Activated naive CD4-positive, alpha-beta T cell treated with anti-CD3 and anti-CD28 coated beads, Interleukin-2, amount 10 ng/mL, durations not matched to agents 7 days and 5 days (primary cell): ENCODE results near the gene FOXL3.
"Not testable (repeated sequence)": the region's sequence is repeated elsewhere in the genome, so short reads cannot be mapped to it uniquely, and the experiment has no call there.

Experiments used
- CTCF ChIA-PET: fragments of 350-600 bp; sonication (Branson Sonifier 250); formaldehyde crosslinking; loops from one replicate; lab custom pipeline; 2021; ENCODE audit warnings: antibody characterized with exemption; lab: Charles Lee
- DNase-seq: peaks from one replicate; pipeline ENCODE4 v3.0.0-alpha.2; 2020
- H3K27ac Mint-ChIP-seq: one replicate; pipeline ENCODE4 v1.8.0; 2021; ENCODE audit warnings: mild to moderate bottlenecking, moderate library complexity, mixed read lengths
- H3K27me3 Mint-ChIP-seq: one replicate; pipeline ENCODE4 v1.8.0; 2021; ENCODE audit warnings: mild to moderate bottlenecking, mixed read lengths
- H3K36me3 Mint-ChIP-seq: one replicate; pipeline ENCODE4 v1.8.0; 2021; ENCODE audit warnings: mixed read lengths
- H3K4me1 Mint-ChIP-seq: one replicate; pipeline ENCODE4 v1.8.0; 2021; ENCODE audit warnings: mixed read lengths
- H3K4me3 Mint-ChIP-seq: one replicate; pipeline ENCODE4 v1.8.0; 2021; ENCODE audit warnings: mild to moderate bottlenecking, moderate library complexity, mixed read lengths
- H3K9me3 Mint-ChIP-seq: one replicate; pipeline ENCODE4 v1.8.0; 2021; ENCODE audit warnings: mixed read lengths

Gene FOXL3

GRCh38 chr7:260441-261281 is 29.3 kb upstream of the FOXL3 start:
- H3K27me3 Mint-ChIP-seq = no peaks in the 10 kb centered on the region
- H3K4me1 Mint-ChIP-seq = no peaks in the 10 kb centered on the region
- peaks cover 3% of the 10 kb centered on the region for H3K36me3 Mint-ChIP-seq
- no peak overlapping the region for H3K27ac Mint-ChIP-seq
- DNase-seq = no peak
- H3K9me3 Mint-ChIP-seq = peaks cover 14% of the 10 kb centered on the region
- CTCF ChIA-PET = no interaction called here
- no peak overlapping the region for H3K4me3 Mint-ChIP-seq

- DNase-seq = no peak
- H3K27ac Mint-ChIP-seq = no peak overlapping the region
- no peaks in the 10 kb centered on the region for H3K27me3 Mint-ChIP-seq
- H3K4me3 Mint-ChIP-seq = no peak overlapping the region
- peaks cover 3% of the 10 kb centered on the region for H3K36me3 Mint-ChIP-seq
- CTCF ChIA-PET = no interaction called here
- H3K4me1 Mint-ChIP-seq = no peaks in the 10 kb centered on the region
- H3K9me3 Mint-ChIP-seq = peaks cover 14% of the 10 kb centered on the region
These were observed 28.4 kb upstream of the FOXL3 start for GRCh38 chr7:261341-262250.

DNA sequence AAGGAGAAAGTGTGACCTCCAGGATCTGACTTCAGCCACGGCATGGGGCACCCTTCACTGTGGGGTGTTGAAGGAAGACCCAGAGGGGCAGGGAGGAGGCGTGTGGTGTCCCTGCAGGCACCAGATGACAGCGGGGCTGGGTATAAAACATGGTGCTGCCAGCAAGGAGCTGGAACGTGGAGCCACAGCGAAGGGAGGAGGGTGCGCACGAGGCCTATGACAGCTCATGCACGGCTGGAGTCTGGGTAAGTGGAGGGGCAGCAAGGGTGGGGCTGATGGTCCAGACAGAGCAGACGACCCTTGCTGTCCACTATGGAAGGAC is 27.8 kb upstream of the FOXL3 start:
- no peaks in the 10 kb centered on the region for H3K27me3 Mint-ChIP-seq
- H3K4me1 Mint-ChIP-seq = no peaks in the 10 kb centered on the region
- no peak overlapping the region for H3K27ac Mint-ChIP-seq
- peaks cover 14% of the 10 kb centered on the region for H3K9me3 Mint-ChIP-seq
- CTCF ChIA-PET = no interaction called here
- no peak overlapping the region for H3K4me3 Mint-ChIP-seq
- no peak for DNase-seq
- H3K36me3 Mint-ChIP-seq = peaks cover 3% of the 10 kb centered on the region

- H3K4me1 Mint-ChIP-seq, H3K4me3 Mint-ChIP-seq, CTCF ChIA-PET, H3K36me3 Mint-ChIP-seq, H3K27ac Mint-ChIP-seq, H3K27me3 Mint-ChIP-seq: not testable (repeated sequence)
- peak; percentile 70 for DNase-seq
- peaks cover 14% of the 10 kb centered on the region for H3K9me3 Mint-ChIP-seq
These were observed 27.2 kb upstream of the FOXL3 start for GRCh38 chr7:262631-263311.

GRCh38 chr7:263483-264351 is 26.3 kb upstream of the FOXL3 start:
- CTCF ChIA-PET = interaction anchor here (0.8 to 1.3 kb wide), 2 partner anchors 11 to 616 kb away, joined by 3 read pairs; no protein-coding TSS in a partner anchor
- not testable (repeated sequence) for H3K4me3 Mint-ChIP-seq

GRCh38 chr7:264541-265191 is 25.3 kb upstream of the FOXL3 start:
- H3K4me3 Mint-ChIP-seq = no peak overlapping the region
- DNase-seq = no peak
- CTCF ChIA-PET = interaction anchor here (0.8 to 1.3 kb wide), 2 partner anchors 10 to 615 kb away, joined by 3 read pairs; no protein-coding TSS in a partner anchor
- peak overlapping the region; percentile 49 for H3K27ac Mint-ChIP-seq
- no peaks in the 10 kb centered on the region for H3K27me3 Mint-ChIP-seq
- H3K36me3 Mint-ChIP-seq = peaks cover 3% of the 10 kb centered on the region
- H3K4me1 Mint-ChIP-seq = no peaks in the 10 kb centered on the region
- H3K9me3 Mint-ChIP-seq = peaks cover 14% of the 10 kb centered on the region

More at GRCh38 chr7:263483-264351, 26.3 kb upstream of the FOXL3 start:
- H3K36me3 Mint-ChIP-seq, H3K4me1 Mint-ChIP-seq, H3K27me3 Mint-ChIP-seq, H3K27ac Mint-ChIP-seq: not testable (repeated sequence)
- H3K9me3 Mint-ChIP-seq = peaks cover 14% of the 10 kb centered on the region
- peak; percentile 43 for DNase-seq

DNA sequence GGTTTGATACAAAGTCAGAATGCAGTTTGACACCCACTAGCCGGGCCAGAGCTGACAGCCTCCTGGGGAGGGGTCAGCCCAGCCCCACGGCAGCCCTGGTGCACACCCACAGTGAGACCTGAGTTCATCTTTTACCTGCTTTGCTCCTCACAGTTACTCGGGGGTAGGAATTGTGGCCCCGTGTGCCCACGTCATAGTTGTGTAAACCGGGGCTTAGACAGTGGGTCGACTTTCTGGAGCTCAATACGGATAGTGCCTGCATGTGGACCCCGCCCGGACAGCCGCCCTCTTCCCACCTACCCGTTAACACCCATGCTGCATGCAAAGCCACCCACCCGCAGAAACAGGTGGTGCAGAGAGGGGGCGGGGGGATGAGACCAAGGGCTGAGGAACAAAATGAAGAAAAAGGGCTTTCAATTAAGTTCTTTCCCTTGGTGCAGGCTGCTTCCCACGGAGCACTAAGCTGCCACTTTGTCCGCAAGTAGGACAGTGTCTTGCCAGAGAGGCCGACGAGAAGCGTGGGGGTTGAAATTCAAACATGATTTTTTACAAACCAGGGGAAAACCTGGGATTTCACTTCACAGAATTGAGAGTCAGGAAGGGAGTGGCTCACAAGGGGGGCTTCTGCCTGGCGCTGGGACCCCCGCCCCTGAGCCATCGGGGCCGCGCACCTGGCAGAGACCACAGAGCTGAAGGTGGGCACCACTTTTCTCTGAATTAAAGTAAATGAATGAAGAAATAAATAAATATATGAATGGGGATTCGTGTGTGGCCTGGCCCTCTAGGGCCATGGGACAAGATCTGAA is 24.6 kb upstream of the FOXL3 start:
- peaks cover 14% of the 10 kb centered on the region for H3K9me3 Mint-ChIP-seq
- no peak overlapping the region for H3K4me3 Mint-ChIP-seq
- CTCF ChIA-PET = interaction anchor here (1.3 kb wide), 1 partner anchor 615 kb away, joined by 3 read pairs; no protein-coding TSS in a partner anchor
- peaks cover 3% of the 10 kb centered on the region for H3K36me3 Mint-ChIP-seq
- DNase-seq = no peak
- H3K27me3 Mint-ChIP-seq = no peaks in the 10 kb centered on the region
- no peaks in the 10 kb centered on the region for H3K4me1 Mint-ChIP-seq
- H3K27ac Mint-ChIP-seq = no peak overlapping the region

DNA sequence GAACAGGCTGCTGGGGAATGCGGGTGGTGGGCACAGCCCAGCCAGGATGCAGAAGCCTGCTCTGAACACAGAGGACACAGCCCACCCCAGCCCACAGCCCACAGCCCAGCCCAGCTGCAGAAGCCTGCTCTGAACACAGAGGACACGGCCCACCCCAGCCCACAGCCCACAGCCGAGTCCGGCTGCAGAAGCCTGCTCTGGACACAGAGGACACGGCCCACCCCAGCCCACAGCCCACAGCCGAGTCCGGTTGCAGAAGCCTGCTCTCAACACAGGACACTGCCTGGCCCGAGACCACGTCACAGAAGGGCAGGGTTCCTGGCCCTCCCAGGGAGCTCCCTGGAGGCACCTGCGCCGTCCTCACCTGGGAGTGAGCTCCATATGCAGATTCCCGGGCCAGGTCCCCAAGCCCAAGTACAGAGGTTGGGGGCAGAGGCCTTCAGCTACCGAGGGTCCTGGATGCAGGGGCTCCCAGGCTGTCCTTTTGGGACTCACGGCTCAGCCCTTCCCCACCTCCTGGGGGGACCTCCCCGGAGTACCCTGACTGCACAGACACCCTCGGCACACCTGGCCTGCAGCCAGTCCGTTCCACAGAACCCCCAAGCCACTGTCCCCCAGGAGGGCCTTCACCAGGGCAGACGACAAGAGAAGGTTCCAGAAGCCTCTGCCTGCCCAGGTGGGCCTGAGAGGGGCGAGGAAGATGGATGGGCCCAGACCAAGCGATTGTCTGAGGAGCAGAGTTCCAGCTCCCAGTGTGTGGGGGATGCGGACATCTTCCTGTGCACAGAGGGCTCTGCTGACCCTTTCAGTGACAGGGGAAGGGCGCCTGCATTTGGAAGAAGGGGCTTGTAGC is 23.7 kb upstream of the FOXL3 start:
- H3K4me3 Mint-ChIP-seq = no peak overlapping the region
- no peak overlapping the region for H3K27ac Mint-ChIP-seq
- CTCF ChIA-PET = no interaction called here
- H3K27me3 Mint-ChIP-seq = no peaks in the 10 kb centered on the region
- DNase-seq = no peak
- no peaks in the 10 kb centered on the region for H3K4me1 Mint-ChIP-seq
- H3K36me3 Mint-ChIP-seq = peaks cover 3% of the 10 kb centered on the region
- peaks cover 13% of the 10 kb centered on the region for H3K9me3 Mint-ChIP-seq

DNA sequence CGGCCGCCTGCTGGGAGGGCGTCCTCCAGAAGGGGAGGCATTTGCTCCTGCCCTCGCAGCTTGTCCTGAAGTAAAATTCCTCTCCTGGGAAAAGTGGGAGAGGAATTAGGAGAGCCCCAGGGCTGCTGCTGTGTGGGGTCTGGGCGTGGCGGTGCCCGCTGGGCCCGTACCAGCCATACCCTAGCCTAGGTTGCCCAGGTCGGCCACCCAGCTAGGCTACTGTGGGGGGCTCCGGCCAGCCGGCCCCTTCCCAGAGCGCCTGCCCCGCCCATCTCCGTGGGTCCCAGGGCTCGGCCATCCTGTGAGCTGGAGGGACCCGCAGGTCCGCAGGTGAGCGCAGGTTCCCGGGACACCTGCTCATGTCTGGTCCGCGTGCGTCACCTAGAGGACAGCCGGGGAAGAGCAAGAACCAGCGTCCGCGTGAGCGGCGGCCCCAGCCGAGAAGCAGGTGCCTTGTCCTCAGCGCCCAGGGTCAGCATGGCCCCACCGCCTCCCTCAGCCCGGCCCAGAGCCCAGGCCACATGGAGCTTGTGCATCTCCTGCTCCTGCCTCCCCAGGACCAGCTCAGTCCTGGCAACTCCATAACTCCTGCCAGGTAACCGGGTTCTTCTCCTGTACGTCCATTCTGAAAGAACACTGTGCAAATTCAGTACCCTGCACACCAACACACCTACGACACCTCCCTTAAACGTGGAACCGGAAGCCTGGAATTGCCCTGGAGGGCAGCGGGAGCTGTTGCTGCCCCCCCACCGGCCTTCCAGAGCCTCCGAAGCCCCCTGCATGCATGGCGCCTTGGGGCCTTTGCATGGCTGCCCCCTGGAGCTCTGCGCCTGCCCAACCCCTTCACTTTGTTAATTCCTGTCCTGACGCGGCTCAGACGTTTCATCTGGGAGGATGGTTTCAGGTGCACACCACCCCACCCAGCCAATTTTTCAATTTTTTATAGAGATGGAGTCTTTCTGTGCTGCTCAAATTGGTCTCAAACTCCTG is 22.8 kb upstream of the FOXL3 start:
- no peaks in the 10 kb centered on the region for H3K27me3 Mint-ChIP-seq
- CTCF ChIA-PET = interaction anchor here (0.6 kb wide), 1 partner anchor 98 kb away, joined by 3 read pairs; no protein-coding TSS in a partner anchor
- H3K4me1 Mint-ChIP-seq = no peaks in the 10 kb centered on the region
- H3K36me3 Mint-ChIP-seq = peaks cover 3% of the 10 kb centered on the region
- no peak overlapping the region for H3K27ac Mint-ChIP-seq
- DNase-seq = no peak
- H3K9me3 Mint-ChIP-seq = peaks cover 6% of the 10 kb centered on the region
- H3K4me3 Mint-ChIP-seq = no peak overlapping the region

- no peaks in the 10 kb centered on the region for H3K4me1 Mint-ChIP-seq
- H3K27me3 Mint-ChIP-seq = no peaks in the 10 kb centered on the region
- H3K9me3 Mint-ChIP-seq = peaks cover 3% of the 10 kb centered on the region
- no peak overlapping the region for H3K27ac Mint-ChIP-seq
- no peak for DNase-seq
- no peak overlapping the region for H3K4me3 Mint-ChIP-seq
- CTCF ChIA-PET = no interaction called here
- H3K36me3 Mint-ChIP-seq = no peaks in the 10 kb centered on the region
These were observed 21.0 kb upstream of the FOXL3 start for GRCh38 chr7:268991-269390.

DNA sequence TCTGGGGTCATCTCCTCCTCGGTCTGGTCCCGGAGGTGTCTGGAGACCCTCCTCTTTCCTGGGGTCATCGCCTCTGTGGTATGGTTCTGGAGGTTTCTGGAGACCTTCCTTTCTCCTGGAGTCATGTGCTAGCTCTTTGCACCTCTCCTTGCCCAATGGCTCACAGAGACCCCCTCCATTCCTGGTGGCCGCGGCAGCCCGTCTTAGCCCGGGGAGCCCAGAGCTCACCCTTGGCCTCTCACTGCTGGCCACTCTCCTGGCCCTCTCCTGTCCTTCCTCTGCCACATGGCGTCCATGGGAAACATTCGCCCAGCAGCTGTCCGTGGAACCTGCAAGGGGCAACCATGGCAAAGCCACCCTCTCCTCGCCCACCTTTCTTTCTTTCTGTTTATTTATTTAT is 20.2 kb upstream of the FOXL3 start:
- no peaks in the 10 kb centered on the region for H3K27me3 Mint-ChIP-seq
- H3K27ac Mint-ChIP-seq = no peak overlapping the region
- H3K4me3 Mint-ChIP-seq = no peak overlapping the region
- CTCF ChIA-PET = no interaction called here
- H3K9me3 Mint-ChIP-seq = peaks cover 3% of the 10 kb centered on the region
- H3K36me3 Mint-ChIP-seq = no peaks in the 10 kb centered on the region
- H3K4me1 Mint-ChIP-seq = no peaks in the 10 kb centered on the region
- DNase-seq = no peak
